SK-N-SH (cell line): ENCODE measurements around the gene TAF4. TPM values are rescaled to one million over a fixed set of nuclear protein-coding genes. Genes with fewer than 3 reads are reported as not detected.

Experiments
- CTCF ChIA-PET: fragments of 300-600, 350-600 bp; formaldehyde crosslinking; extraction: SDS; loops from one replicate; lab custom pipeline; 2021; lab: Yijun Ruan, JAX
- POLR2A ChIA-PET: fragments of 350-600 bp; sonication (Branson Sonifier 250); formaldehyde crosslinking; extraction: SDS; loops from one replicate; lab custom pipeline; 2020; ENCODE audit warnings: antibody characterized with exemption, inconsistent platforms; lab: Yijun Ruan, JAX
- DNase-seq: peaks from one replicate; pipeline ENCODE4 v3.0.0; 2012
- H2AFZ ChIP-seq: fragments of 200-600 bp; sonication (generic); 2 replicates; pipeline ENCODE4 v1.8.1; 2016; ENCODE audit warnings: antibody characterized with exemption, mild to moderate bottlenecking, low read depth
- H3F3A ChIP-seq: fragments of 200-600 bp; sonication (generic); replicated peaks from 2 replicates; pipeline ENCODE3; 2016; ENCODE audit warnings: antibody characterized with exemption, mild to moderate bottlenecking; ENCODE audit not compliant: insufficient read depth
- H3K27ac ChIP-seq, 2 experiments: fragments of 200-500 bp in 1 of 2; fragments of 200-600 bp in 1 of 2; sonication (Bioruptor generic) in 1 of 2; sonication (generic), shearing (Covaris generic) in 1 of 2; 2 replicates each; pipeline versions ENCODE4 v1.5.1 to v1.6.1; 2014 to 2016; ENCODE audit warnings: low read depth in 2 of 2, inconsistent platforms in 1 of 2, low read length in 1 of 2, mild to moderate bottlenecking in 1 of 2, mixed read lengths in 1 of 2
- H3K27me3 ChIP-seq: fragments of 200-600 bp; sonication (generic), shearing (Covaris generic); 2 replicates; pipeline ENCODE4 v1.6.1; 2016; ENCODE audit warnings: mixed run types; ENCODE audit not compliant: insufficient read depth
- H3K36me3 ChIP-seq, 2 experiments: fragments of 200-500 bp in 1 of 2; fragments of 200-600 bp in 1 of 2; sonication (Bioruptor generic) in 1 of 2; sonication (generic) in 1 of 2; replicated peaks in 1 of 2; 2 replicates each; pipeline versions ENCODE3 to v1.5.1; 2014 to 2016; ENCODE audit warnings: low read length in 1 of 2, mild to moderate bottlenecking in 1 of 2; ENCODE audit not compliant: insufficient read depth in 2 of 2, control insufficient read depth in 1 of 2
- H3K4me1 ChIP-seq, 2 experiments: fragments of 200-500 bp in 1 of 2; fragments of 200-600 bp in 1 of 2; sonication (Bioruptor generic) in 1 of 2; sonication (generic), shearing (Covaris generic) in 1 of 2; 2 replicates each; pipeline versions ENCODE4 v1.5.1 to v1.6.1; 2014 to 2016; ENCODE audit warnings: low read depth in 1 of 2, low read length in 1 of 2, mixed run types in 1 of 2; ENCODE audit not compliant: insufficient read depth in 2 of 2, control insufficient read depth in 1 of 2
- H3K4me2 ChIP-seq: fragments of 200-600 bp; sonication (generic), shearing (Covaris generic); 2 replicates; pipeline ENCODE4 v1.6.1; 2017; ENCODE audit warnings: mixed run types
- H3K4me3 ChIP-seq, 2 experiments: fragments of 200-500 bp in 1 of 2; fragments of 200-600 bp in 1 of 2; sonication (Bioruptor generic) in 1 of 2; sonication (generic), shearing (Covaris generic) in 1 of 2; 2 replicates each; pipeline versions ENCODE4 v1.5.1 to v1.8.1; 2014 to 2016; ENCODE audit warnings: low read depth in 2 of 2, inconsistent platforms in 1 of 2, low read length in 1 of 2, mild to moderate bottlenecking in 1 of 2, mixed read lengths in 1 of 2, moderate library complexity in 1 of 2
- H3K79me2 ChIP-seq: fragments of 200-600 bp; sonication (generic); 2 replicates; pipeline ENCODE4 v1.8.1; 2017; ENCODE audit warnings: mild to moderate bottlenecking; ENCODE audit not compliant: insufficient read depth
- H3K9ac ChIP-seq: fragments of 200-600 bp; sonication (generic); 2 replicates; pipeline ENCODE4 v1.6.1; 2017; ENCODE audit warnings: mixed run types
- H3K9me2 ChIP-seq: fragments of 200-600 bp; sonication (generic); 2 replicates; pipeline ENCODE4 v1.6.1; 2017; ENCODE audit warnings: mixed run types
- H3K9me3 ChIP-seq: fragments of 200-600 bp; sonication (generic); 2 replicates; pipeline ENCODE4 v1.6.1; 2017; ENCODE audit warnings: mixed run types, mild to moderate bottlenecking, moderate library complexity
- H4K20me1 ChIP-seq: fragments of 200-600 bp; sonication (generic); 2 replicates; pipeline ENCODE4 v1.6.1; 2017; ENCODE audit warnings: mild to moderate bottlenecking, mixed run types; ENCODE audit not compliant: insufficient read depth
- CHD2 ChIP-seq: fragments of 150-350 bp; IDR thresholded peaks from 2 replicates; pipeline ENCODE4 v1.6.1; 2018; ENCODE audit warnings: low read length; ENCODE audit not compliant: partially characterized antibody
- EP300 ChIP-seq, 2 experiments: IDR thresholded peaks; 2 replicates each; pipeline versions ENCODE4 v1.4.0 to v1.6.1; 2012; ENCODE audit warnings: borderline replicate concordance in 1 of 2, low read depth in 1 of 2, low read length in 1 of 2
- FOXJ3 ChIP-seq: sonication (generic); formaldehyde crosslinking; IDR thresholded peaks from 2 replicates; pipeline ENCODE4 v1.5.1; 2020; ENCODE audit warnings: mild to moderate bottlenecking, missing genetic modification reagents
- FOXM1 ChIP-seq: IDR thresholded peaks from 2 replicates; pipeline ENCODE4 v1.4.0; 2012; ENCODE audit warnings: low read depth, mild to moderate bottlenecking
- GABPA ChIP-seq: IDR thresholded peaks from 2 replicates; pipeline ENCODE4 v1.4.0; 2012; ENCODE audit warnings: low read depth, mild to moderate bottlenecking
- MAX ChIP-seq: IDR thresholded peaks from 2 replicates; pipeline ENCODE4 v1.4.0; 2012; ENCODE audit warnings: low read depth
- MEF2A ChIP-seq: IDR thresholded peaks from 2 replicates; pipeline ENCODE4 v1.4.0; 2012; ENCODE audit warnings: low read depth, borderline replicate concordance
- MXI1 ChIP-seq: IDR thresholded peaks from 2 replicates; pipeline ENCODE4 v1.6.1; 2012; ENCODE audit warnings: mild to moderate bottlenecking, low read depth, low read length, improper control_type of control experiment
- NFIC ChIP-seq: IDR thresholded peaks from 2 replicates; pipeline ENCODE4 v1.4.0; 2012; ENCODE audit warnings: borderline replicate concordance
- RFX5 ChIP-seq: IDR thresholded peaks from 2 replicates; pipeline ENCODE4 v1.6.1; 2012; ENCODE audit warnings: mild to moderate bottlenecking, improper control_type of control experiment, low read length
- RXRA ChIP-seq: IDR thresholded peaks from 2 replicates; pipeline ENCODE4 v1.4.0; 2012; ENCODE audit warnings: low read depth, mild to moderate bottlenecking, borderline replicate concordance
- SIN3A ChIP-seq: IDR thresholded peaks from 2 replicates; pipeline ENCODE4 v1.6.1; 2012; ENCODE audit warnings: low read depth, mild to moderate bottlenecking, low read length, moderate library complexity, borderline replicate concordance
- SMC3 ChIP-seq: IDR thresholded peaks from 2 replicates; pipeline ENCODE4 v1.6.1; 2012; ENCODE audit warnings: low read depth, low read length, improper control_type of control experiment
- TCF12 ChIP-seq: IDR thresholded peaks from 2 replicates; pipeline ENCODE4 v1.4.0; 2012
- TEAD4 ChIP-seq: IDR thresholded peaks from 2 replicates; pipeline ENCODE4 v1.4.0; 2012; ENCODE audit warnings: mild to moderate bottlenecking, borderline replicate concordance; ENCODE audit not compliant: insufficient read depth
- USF1 ChIP-seq: IDR thresholded peaks from 2 replicates; pipeline ENCODE4 v1.4.0; 2012; ENCODE audit warnings: low read depth, borderline replicate concordance
- YY1 ChIP-seq: IDR thresholded peaks from 2 replicates; pipeline ENCODE4 v1.4.0; 2012; ENCODE audit warnings: low read depth, mild to moderate bottlenecking
- WGBS: methylation state at CpG from one replicate; pipeline ENCODE4 v1.1.6; 2017; ENCODE audit warnings: low lambda C conversion rate; 5-methylcytosine and 5-hydroxymethylcytosine counted together
- polyA plus RNA-seq, 3 experiments: library from polyadenylated mRNA; depleted of rRNA; stranded (reverse); fragments of >200 nt; gene quantifications; 2 replicates each; pipeline ENCODE4 v1.2.3, GENCODE V29; 2012

The TAF4 gene
- polyA plus RNA-seq, 1 of the 3 experiments (the other 2 are of a cell fraction), result 4.8 TPM

- Histone ChIP-seq H3K4me1 (no peaks in the 10 kb centered on the region), H3F3A (no peaks in the 10 kb centered on the region), H3K9me3 (no peaks in the 10 kb centered on the region), H3K9ac (no peak overlapping the region), H3K27ac (no peak overlapping the region), H3K4me3 (no peak overlapping the region), H3K4me2 (no peak overlapping the region), H3K9me2 (no peaks in the 10 kb centered on the region), H4K20me1 (no peaks in the 10 kb centered on the region), H3K79me2 (no peaks in the 10 kb centered on the region), H2AFZ (no peak overlapping the region), H3K27me3 (no peaks in the 10 kb centered on the region)
- WGBS, result 75% methylated on average over 15 of the region's 17 CpGs
- no peak for DNase-seq
- CTCF ChIA-PET, result interaction anchor here (2.1 kb wide), 1 partner anchor 44 kb away, joined by 6 read pairs; no protein-coding TSS in a partner anchor
- POLR2A ChIA-PET, result no interaction called here
- no peak for TF ChIP-seq MXI1
- no peak for TF ChIP-seq MAX
- TF ChIP-seq SMC3, result no peak
- no peak for TF ChIP-seq GABPA
- TF ChIP-seq RXRA, result no peak
- no peak for TF ChIP-seq FOXM1
- no peak for TF ChIP-seq CHD2
- TF ChIP-seq TCF12, result no peak
- no peak for TF ChIP-seq YY1
- no peak for TF ChIP-seq USF1
- no peak for TF ChIP-seq NFIC
- no peak for TF ChIP-seq FOXJ3 (CRISPR knock-in tag)
- no peak for TF ChIP-seq EP300 (IDR thresholded peaks at IDR 0.05; ENCODE audit: borderline replicate concordance in 1 of 2, low read depth in 1 of 2, low read length in 1 of 2)
- no peak for TF ChIP-seq TEAD4
- TF ChIP-seq, all 33 proteins: peak for 0
- no peaks in the 10 kb centered on the region for H3K36me3 ChIP-seq
Measured at GRCh38 chr20:61940491-61940890, 125.2 kb downstream of the TAF4 start.

GRCh38 chr20:61939691-61940360 lies 125.9 kb downstream of the TAF4 start:
- TF ChIP-seq FOXM1, result no peak
- no peak for TF ChIP-seq MEF2A
- no peak for TF ChIP-seq NFIC
- TF ChIP-seq RFX5, result no peak
- no peak for TF ChIP-seq SIN3A
- TF ChIP-seq MAX, result no peak
- no peak for TF ChIP-seq TCF12
- no peaks in the 10 kb centered on the region for H3K9me2 ChIP-seq
- H3F3A ChIP-seq, result no peaks in the 10 kb centered on the region
- H2AFZ ChIP-seq, result no peak overlapping the region
- H3K4me2 ChIP-seq, result no peak overlapping the region
- H3K79me2 ChIP-seq, result no peaks in the 10 kb centered on the region
- no peaks in the 10 kb centered on the region for H3K27me3 ChIP-seq
- no peak for DNase-seq
- POLR2A ChIA-PET, result no interaction called here
- 49% methylated on average over 13 of the region's 13 CpGs for WGBS
- no peak overlapping the region for H3K4me3 ChIP-seq
- H3K9me3 ChIP-seq, result no peaks in the 10 kb centered on the region
- H4K20me1 ChIP-seq, result no peaks in the 10 kb centered on the region
- no peak overlapping the region for H3K9ac ChIP-seq
- no peaks in the 10 kb centered on the region for H3K4me1 ChIP-seq
- H3K36me3 ChIP-seq, result no peaks in the 10 kb centered on the region
- CTCF ChIA-PET, result interaction anchor here (2.1 kb wide), 1 partner anchor 43 kb away, joined by 6 read pairs; no protein-coding TSS in a partner anchor
- no peak overlapping the region for H3K27ac ChIP-seq
